Stimulated activated CD4-positive, alpha-beta T cell treated with anti-CD3 and anti-CD28 coated beads, Interleukin-4, amount 100 ng/mL, for 1 hour (primary cell): ENCODE data around the gene CEACAM6.

Experiments used
- DNase-seq: peaks from one replicate; pipeline ENCODE4 v3.0.0-alpha.2; 2020

The CEACAM6 gene

DNA sequence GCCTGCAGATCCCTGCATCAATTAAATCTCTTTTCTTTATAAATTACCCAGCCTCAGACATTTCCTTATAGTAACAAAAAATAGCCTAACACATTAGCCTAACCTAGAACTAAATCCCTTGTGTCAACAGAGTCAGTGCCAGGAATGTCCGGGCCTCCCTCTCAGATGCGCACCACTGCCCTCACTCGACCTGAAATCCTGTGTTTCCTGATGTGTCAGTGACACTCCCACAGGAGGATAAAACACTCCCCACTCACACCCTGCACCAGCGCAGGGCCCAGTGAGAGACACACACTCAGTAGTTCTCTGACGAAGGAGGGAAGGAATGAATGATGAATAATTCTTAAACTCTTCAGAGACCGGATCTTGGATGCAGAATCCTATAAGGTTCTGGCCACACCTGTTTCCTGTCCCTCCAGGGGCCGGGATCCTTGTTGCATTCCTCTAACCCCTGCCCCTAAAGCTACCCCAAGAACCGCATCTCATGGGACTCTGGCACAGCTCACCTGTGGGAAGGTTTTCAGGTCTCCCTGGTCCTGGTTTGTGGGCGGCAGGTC is 44.2 kb downstream of the CEACAM6 start:
- DNase-seq: no peak

DNA sequence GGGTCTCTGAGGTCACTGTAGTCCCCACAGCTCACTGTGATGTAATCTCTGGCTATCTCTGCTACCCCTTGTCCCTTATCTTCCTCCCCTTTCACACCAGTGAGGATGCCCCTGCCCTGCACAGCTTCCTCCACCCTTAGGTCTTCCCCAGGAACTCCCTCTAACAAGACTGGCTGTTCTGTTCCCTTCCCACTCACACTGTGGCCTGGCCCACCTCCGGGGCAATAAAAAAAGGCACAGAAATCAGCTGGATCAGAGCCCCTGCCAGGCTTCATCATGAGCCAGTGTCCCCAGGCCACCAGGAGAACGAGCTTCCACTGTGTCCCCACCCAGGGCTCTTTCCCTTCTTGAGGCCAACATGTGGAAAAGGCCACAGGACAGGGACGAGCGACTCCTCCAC is 45.7 kb downstream of the CEACAM6 start:
- DNase-seq: no peak

DNA sequence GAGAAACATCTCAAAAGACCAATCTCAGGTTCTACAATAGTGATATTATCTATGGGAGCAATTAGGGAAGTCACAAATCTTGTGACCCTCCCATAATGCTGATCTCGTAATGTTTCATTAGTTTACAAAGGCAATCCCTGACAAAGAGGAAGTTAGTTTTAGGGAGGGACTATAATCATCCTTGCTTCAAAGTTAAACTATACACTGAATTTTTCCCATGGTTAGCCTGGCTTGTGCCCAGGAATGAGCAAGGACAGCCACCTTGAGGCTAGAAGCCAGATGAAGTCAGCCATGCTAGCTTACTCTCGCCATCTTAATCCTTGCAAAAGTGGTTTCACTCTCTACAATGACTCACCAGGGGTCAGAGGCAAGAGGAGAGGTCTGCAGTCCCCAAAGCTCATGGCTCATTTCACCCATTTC is 46.5 kb downstream of the CEACAM6 start:
- DNase-seq: no peak

DNA sequence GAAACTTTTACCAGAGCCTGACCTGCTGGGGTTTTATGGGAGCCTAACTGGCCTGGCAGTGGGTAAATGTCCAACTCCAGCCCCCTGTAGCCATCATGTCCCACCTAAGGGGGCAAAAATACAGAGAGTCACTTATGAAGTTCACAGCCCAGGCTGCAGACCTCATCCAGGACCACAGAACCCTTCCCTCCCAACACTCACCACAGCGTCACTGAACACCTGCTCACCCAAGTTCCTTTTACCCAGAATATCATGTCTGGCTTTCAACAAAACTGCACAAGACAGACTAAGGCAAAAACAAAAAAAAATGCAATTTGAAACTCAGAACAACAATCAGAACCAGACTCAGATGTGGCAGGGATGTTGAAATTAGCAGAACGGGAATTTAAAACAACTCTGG is 47.4 kb downstream of the CEACAM6 start:
- no peak for DNase-seq

DNA sequence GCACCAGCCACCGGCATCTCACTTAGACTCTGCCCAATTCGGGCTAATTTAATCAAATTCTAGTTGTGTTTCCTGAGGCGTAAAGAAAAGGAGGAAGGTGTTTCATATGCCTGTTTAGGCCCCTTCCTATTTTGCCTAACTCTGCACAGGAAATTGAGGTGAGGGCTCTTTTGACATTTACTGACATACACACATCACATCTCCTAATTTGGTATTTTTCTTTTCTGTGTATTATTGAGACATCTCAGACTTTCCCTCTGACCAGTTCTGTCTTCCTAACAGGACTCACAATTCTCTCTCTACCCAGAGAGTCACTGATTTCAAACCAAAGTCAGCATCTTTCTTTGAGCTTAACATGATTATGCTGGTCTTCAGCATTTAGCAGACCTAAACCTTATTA is 49.0 kb downstream of the CEACAM6 start:
- DNase-seq: no peak

DNA sequence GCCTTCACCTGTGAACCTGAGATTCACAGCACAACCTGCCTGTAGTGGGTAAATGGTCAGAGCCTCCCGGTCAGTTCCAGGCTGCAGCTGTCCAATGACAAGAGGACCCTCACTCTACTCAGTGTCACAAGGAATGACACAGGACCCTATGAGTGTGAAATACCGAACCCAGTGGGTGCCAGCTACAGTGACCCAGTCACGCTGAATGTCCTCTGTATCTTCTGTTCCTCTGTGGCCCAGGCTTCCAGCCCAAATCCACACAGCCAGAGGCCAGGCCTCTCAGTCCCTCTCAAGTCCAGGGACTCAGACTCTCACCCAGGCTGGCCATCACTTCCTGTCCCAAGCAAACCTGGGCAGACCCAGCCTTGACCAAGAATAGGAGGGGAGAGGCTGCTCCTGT is 51.8 kb downstream of the CEACAM6 start:
- DNase-seq: no peak

DNA sequence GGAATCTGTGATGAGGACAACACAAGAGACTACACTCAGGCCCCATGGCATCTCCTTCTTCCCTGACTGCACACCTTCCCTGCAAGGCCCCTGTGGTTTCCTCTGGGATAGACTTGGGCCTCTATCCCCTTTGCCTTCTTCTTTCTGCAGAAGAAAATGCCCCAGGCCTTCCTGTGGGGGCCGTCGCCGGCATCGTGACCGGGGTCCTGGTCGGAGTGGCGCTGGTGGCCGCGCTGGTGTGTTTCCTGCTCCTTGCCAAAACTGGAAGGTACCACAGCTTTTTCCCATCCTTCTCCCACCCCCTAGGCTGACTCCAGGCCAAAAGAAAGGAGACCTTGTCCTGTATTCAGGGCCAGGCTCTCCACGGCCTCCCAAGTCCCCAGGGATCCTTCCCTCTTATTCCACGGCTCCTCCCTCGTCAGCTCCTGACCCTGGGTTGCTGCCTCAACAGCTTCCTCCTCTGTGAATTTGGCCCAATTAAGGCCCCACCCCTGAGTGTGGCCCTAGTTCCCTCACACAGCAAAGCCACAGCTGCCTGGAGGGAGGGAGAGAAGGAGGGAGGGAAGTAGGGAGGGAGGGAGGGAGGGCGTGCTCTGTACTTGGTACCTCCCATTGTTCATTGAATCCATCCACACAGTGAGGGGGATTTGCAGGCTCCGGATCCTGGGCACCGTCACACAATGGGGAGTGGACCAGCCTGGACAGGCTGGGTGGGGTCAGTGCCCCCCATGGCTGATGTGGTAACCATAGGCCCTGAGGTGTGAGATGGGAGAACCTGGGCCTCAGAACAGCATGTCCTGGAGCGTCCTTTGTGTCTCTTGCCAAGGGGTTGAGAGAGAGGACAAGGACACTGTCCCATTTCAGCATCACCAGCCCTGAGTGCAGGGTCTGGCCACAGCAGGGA is 53.6 kb downstream of the CEACAM6 start:
- DNase-seq: no peak

DNA sequence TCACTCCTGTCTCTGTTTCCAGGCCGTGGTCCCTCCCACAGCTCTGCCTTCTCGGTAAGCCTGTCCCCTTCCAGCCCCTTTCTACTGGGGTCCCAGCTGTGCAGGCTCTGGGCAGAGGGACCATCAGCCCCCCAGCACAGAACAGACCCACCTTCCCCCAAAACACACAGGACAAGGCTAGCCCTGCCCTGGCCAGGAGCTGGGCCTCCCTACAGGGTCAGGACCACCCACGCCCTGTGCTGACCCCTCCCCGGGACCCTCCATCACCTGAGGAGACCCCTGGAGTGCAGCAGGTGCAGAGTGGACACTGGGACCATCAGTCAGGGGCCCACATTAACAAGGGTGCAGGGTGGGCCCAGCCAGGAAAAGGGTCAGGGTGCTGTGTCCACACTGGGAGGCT is 55.0 kb downstream of the CEACAM6 start:
- no peak for DNase-seq

DNA sequence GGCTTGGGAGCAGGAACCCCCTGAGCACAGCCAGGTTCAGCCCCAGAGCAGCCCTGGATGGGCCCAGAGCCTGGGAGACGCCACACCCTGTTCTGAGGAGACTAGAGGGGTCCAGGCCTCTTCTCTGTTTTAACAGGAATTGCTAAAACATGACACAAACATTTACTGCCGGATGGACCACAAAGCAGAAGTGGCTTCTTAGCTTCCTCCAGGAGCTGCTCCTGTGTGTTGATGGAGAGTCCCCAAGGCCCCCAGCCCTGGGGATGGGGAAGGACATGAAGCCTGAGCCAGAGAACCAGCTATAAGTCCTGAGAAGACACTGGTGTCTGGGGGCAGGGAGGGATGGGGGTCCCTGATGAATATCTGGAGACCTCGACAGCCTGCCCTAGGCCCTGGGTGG is 55.7 kb downstream of the CEACAM6 start:
- DNase-seq: no peak

DNA sequence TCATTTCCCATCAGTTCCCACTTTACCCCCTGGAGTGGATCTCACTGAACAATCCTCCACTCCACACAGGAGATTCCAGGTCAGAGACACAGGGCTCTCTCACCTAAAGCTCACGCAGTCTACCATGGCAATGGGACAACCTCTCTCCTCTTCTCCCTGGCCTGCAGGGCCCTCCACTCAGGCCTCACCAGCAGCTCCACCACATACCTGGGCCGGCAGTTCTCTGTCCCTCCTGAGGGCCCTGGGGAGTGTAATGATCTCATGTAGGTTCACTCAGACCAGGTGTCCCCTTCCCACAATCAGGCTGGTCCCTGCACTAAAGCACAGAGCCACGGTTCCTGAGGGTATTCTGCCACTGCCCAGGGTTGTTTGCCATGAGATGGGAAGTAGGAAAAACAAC is 56.7 kb downstream of the CEACAM6 start:
- DNase-seq: no peak

DNA sequence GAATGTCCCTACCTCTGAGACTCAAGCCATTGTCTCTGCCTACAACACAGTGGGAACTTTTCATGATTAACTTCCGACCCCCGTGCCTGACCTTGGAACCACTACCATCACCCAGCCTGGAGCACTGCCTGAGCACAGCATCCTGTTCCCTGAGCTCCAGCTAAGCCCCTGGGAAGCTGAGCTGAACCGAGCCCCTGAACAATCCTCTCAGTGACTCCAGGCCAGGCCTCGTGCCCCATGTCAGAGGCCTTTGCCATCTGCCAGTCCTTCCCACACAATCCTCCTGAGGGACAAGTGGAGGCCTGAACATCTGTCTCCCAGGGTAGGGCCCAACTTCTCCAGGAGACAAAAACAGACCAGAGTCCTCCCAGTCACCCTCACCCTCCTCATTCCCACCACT is 58.6 kb downstream of the CEACAM6 start:
- DNase-seq: no peak

DNA sequence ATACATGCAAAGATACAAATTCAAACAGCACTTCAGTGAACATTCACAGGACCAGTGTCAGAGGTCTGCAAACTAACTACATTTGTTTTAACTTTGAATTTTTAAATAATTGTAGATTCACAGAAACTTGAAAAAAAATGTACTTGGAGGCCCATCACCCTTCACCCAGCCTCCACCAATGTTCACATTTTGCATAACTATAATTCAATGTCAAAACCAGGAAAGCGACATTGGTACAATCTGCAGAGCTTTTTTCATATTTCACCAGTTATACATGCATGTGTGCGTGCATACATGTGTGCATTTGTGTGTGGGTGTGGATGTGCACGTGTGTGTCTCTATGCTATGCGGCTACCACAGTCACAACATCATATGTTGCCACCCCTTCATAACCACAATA is 60.0 kb downstream of the CEACAM6 start:
- no peak for DNase-seq

DNA sequence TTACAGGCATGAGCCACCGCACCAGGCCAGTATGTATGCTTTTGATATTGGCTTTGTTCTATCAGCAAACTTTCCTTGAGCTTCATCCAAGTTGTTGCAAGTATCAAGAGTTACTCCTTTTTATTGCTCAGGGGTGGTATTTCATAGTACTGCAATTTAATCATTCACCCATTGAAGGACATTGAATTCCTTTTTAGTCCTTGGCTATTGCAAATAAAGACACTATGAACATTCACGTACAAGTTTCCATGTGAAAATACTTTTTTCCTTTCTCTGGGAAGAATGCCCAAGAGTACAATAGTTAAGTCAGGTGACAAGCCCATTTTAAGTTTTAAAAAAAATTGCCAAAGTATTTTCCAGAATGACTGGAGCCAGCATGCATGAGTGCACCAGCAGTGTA is 61.4 kb downstream of the CEACAM6 start:
- no peak for DNase-seq

DNA sequence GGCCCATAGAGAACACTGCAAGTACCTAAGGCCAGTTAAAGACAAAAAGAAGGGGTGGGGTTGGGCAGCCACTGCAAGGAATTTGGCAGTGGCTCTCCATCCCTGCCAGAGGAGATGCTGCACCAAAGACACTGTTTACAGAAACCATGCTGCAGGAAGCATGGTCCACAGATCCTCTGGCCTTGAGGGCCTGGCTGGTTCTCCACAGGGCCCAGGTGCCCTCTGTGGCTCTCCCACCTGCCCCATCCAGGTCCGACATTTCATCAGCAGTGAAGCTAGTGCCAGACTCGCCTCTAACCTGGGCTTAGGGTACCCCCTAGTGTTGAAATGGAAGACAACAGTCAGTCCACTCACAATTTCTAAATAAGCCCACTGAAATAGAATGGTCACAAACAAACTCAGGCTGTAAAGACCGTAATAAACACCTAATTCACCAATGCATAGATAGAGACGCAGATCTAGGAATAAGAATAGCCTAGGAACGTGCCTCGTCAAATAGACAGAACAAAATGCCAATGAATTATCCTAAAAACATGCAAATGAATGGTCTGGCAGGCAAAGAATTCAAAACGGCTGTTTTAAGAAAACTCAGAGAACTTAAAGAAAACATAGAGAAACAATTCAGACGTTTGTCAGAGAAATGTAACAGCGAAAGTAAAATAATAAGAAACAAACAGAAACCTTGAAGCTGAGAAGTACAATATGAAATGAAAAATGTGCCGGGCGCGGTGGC is 65.8 kb downstream of the CEACAM6 start:
- peak; percentile 10 for DNase-seq
